Left colon (tissue), 2 donors: ENCODE results near the gene WDR43. TPM values are rescaled to one million over a fixed set of nuclear protein-coding genes. Genes with fewer than 3 reads are reported as not detected.

Source experiments
- total RNA-seq, 2 donors: library from RNA; stranded (reverse); fragmentation: NEBNext Ultra II Directional; extraction: Animal tissue kit (Norgen Biotek cat#: 25700); gene quantifications; one replicate each; pipeline ENCODE4 v1.2.1, GENCODE V29; 2021
- donor health status: DM: no; HTN: no; CAD: no.
- donor health status: DM: yes; HTN: yes; CAD: no.

WDR43 gene
- total RNA-seq, 2 donors from 2014 or later: 30.8 to 38.2 TPM

Other genes starting within 250 kb of the WDR43 start
- 100 to 1,000 TPM; 283 to 395 TPM for gene PPP1CB, start 142.8 kb upstream of the WDR43 start, total RNA-seq
- 1 to 10 TPM; 1.5 to 1.6 TPM for gene SPDYA, start 83.8 kb upstream of the WDR43 start, total RNA-seq
- 10 to 100 TPM in 1 of 2 donors, 1 to 10 TPM in 1; 8.3 to 12.1 TPM for gene TRMT61B, start 24.4 kb upstream of the WDR43 start, total RNA-seq
- under 1 TPM; 0.17 to 0.64 TPM for gene TOGARAM2, start 86.6 kb downstream of the WDR43 start, total RNA-seq
- not detected for gene PCARE, start 179.9 kb downstream of the WDR43 start, total RNA-seq
- 1 to 10 TPM; 3.5 to 7.3 TPM for gene CLIP4, start 220.7 kb downstream of the WDR43 start, total RNA-seq